Measurements from ENCODE around the gene MTHFD1L.

DNA sequence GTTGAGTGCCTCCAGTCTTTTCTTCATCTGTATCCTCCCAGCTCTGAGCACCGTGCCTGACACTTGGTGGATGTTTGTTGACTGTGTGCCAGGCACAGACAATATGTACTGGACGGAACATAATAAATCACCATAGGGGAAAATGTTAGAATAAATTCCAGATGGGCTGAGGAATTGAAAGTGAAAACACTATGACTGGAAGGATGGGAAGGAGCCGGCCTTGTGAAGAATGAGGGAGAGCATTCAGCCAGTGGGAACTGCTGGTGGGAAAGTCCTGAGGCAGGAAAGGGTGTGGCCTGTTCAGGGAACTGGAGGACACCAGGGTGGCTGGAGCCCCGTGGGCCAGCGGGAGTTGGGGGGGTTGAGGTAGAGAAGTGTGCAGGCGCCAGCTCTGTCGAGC lies 75.4 kb downstream of the MTHFD1L start:
- TF ChIP-seq CTCF (IDR thresholded peaks at IDR 0.05) (no peak), POLR2A (IDR thresholded peaks at IDR 0.05) (no peak)
